ENCODE results near the gene VWA8.
"Not testable (repeated sequence)": the region's sequence is repeated elsewhere in the genome, so short reads cannot be mapped to it uniquely, and the experiment has no call there.

VWA8 gene

GRCh38 chr13:41645331-41645730 is 315.6 kb downstream of the VWA8 start:
- no peaks in the 10 kb centered on the region for H3K9me3 ChIP-seq (replicated peaks in 1 of 11)
- no peak overlapping the region for H3K27ac ChIP-seq
- peaks cover 0 to 14% (median 0%) of the 10 kb centered on the region in 10 experiments; a peak in 2 of 20 replicates for H3K4me1 ChIP-seq
- H3K36me3 ChIP-seq: no peaks in the 10 kb centered on the region
- no peak overlapping the region for H3K4me3 ChIP-seq
- peak overlapping the region in 1 of 11 experiments; percentile 29; a peak in 2 of 22 replicates for H3K4me2 ChIP-seq
- TF ChIP-seq Cebpa-rat (IDR thresholded peaks at IDR 0.05): no peak
- H3K27me3 ChIP-seq: no peaks in the 10 kb centered on the region
- H3K9ac ChIP-seq: no peak overlapping the region
- no peaks in the 10 kb centered on the region for H4K20me1 ChIP-seq

GRCh38 chr13:41644742-41645141 is 316.2 kb downstream of the VWA8 start:
- H3K27ac ChIP-seq: no peak overlapping the region
- no peak for TF ChIP-seq Cebpa-rat (IDR thresholded peaks at IDR 0.05)
- no peaks in the 10 kb centered on the region for H3K27me3 ChIP-seq
- H4K20me1 ChIP-seq: no peaks in the 10 kb centered on the region
- no peaks in the 10 kb centered on the region for H3K9me3 ChIP-seq (replicated peaks in 1 of 11)
- H3K4me3 ChIP-seq: no peak overlapping the region
- H3K9ac ChIP-seq: no peak overlapping the region
- peaks cover 0 to 14% (median 0%) of the 10 kb centered on the region in 10 experiments; a peak in 2 of 20 replicates for H3K4me1 ChIP-seq
- no peaks in the 10 kb centered on the region for H3K36me3 ChIP-seq
- no peak overlapping the region for H3K4me2 ChIP-seq

DNA sequence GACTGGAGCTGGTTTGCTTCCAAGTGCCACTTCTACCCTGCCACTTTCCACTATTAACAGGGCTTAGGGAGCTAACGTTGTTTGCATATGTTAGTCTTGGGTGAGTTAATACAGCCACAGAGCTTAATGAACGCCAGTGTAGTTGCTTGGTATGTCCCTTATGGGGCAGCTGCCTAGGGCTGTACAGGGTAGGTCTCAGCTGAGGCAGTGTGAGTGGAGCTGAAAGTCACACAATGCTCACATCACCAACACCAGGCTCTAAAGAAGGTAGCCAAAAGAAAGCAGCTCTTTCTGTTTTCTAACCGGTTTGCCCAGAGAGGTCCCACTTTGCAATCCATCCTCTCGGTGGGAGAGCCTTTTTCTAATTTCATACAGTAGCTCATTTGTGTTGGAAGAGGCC is 317.4 kb downstream of the VWA8 start:
- Histone ChIP-seq H4K20me1 (no peaks in the 10 kb centered on the region), H3K27ac (no peak overlapping the region), H3K36me3 (no peaks in the 10 kb centered on the region), H3K4me3 (no peak overlapping the region), H3K27me3 (no peaks in the 10 kb centered on the region), H3K9me3 (replicated peaks in 1 of 11) (no peaks in the 10 kb centered on the region), H3K4me1 (peaks cover 0 to 14% (median 0%) of the 10 kb centered on the region in 10 experiments; a peak in 2 of 20 replicates), H3K4me2 (no peak overlapping the region), H3K9ac (no peak overlapping the region)
- TF ChIP-seq Cebpa-rat (IDR thresholded peaks at IDR 0.05): no peak

GRCh38 chr13:41641961-41642360 is 318.9 kb downstream of the VWA8 start:
- Histone ChIP-seq H4K20me1 (no peaks in the 10 kb centered on the region), H3K4me2 (no peak overlapping the region), H3K4me3 (no peak overlapping the region), H3K9ac (no peak overlapping the region), H3K27ac (no peak overlapping the region), H3K4me1 (peaks cover 0 to 14% (median 0%) of the 10 kb centered on the region in 10 experiments; a peak in 2 of 20 replicates), H3K27me3 (no peaks in the 10 kb centered on the region), H3K36me3 (no peaks in the 10 kb centered on the region), H3K9me3 (replicated peaks in 1 of 11) (no peaks in the 10 kb centered on the region)
- TF ChIP-seq Cebpa-rat (IDR thresholded peaks at IDR 0.05): no peak

DNA sequence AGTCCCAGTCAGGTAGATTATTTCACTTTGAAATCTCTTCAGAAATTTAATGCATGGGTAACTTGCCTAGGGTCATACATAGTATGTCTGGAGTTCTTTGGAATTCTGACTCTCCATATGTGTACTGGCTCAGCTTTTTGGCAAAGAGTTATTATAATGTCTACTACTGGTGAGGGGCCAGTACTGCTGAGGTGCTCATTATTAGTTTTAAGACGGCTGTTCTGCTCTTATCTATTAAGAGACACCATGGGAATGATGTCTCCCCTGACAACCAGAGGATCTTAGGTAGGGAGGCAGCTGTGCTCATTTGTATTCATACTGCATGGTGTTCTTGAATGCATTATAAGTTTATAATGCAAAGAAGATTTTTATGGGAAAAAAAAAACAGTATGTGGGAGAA is 319.5 kb downstream of the VWA8 start:
- Histone ChIP-seq H3K27ac (no peak overlapping the region), H3K4me2 (no peak overlapping the region), H3K27me3 (no peaks in the 10 kb centered on the region), H3K4me3 (no peak overlapping the region), H4K20me1 (no peaks in the 10 kb centered on the region), H3K4me1 (peaks cover 0 to 14% (median 0%) of the 10 kb centered on the region in 10 experiments; a peak in 2 of 20 replicates), H3K9me3 (replicated peaks in 1 of 11) (no peaks in the 10 kb centered on the region), H3K9ac (no peak overlapping the region), H3K36me3 (no peaks in the 10 kb centered on the region)
- TF ChIP-seq Cebpa-rat (IDR thresholded peaks at IDR 0.05): no peak

DNA sequence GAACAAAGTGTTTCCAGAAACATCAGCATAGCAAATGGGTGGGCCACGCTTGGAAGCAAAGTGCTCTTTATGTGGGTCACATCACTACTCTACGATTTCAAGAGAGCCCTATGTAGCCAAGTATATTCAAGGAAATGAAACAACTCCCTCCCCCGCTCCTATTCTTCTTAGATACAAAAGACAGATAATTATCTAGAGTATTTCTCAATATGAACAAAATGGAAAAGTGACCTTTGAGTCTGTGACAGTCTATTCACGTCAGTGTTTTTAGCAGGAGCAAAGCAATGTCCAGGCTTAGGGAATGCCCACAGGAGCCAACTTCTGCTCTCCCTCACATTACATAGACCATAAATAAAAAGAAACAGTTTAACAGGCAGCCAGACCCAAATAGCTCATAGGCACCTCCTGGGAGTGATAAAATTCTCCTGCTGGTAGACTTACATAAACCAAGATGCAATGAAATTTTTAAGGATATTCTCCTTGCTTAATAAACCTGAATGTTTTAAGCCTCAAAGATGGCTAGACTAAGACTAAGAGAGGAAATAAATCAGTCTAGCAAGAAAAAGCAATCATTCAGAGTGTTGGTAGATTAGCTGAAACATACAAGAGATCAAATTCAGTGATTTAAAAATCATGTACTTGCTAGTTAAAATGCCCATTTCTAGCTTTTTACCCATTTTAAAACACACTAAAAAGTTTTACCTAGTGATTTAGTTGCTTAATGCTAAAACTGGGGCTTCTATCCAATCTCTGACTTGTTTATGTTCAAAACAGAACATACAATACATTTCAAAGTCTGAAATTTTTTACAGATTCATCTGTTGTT is 320.7 kb downstream of the VWA8 start:
- Histone ChIP-seq H3K27me3 (no peaks in the 10 kb centered on the region), H3K9me3 (replicated peaks in 1 of 11) (no peaks in the 10 kb centered on the region), H3K27ac (no peak overlapping the region), H3K4me2 (no peak overlapping the region), H3K36me3 (no peaks in the 10 kb centered on the region), H3K9ac (no peak overlapping the region), H4K20me1 (no peaks in the 10 kb centered on the region), H3K4me1 (peaks cover 0 to 5% (median 0%) of the 10 kb centered on the region in 10 experiments; a peak in 2 of 20 replicates), H3K4me3 (no peak overlapping the region)
- TF ChIP-seq Cebpa-rat (IDR thresholded peaks at IDR 0.05): no peak

GRCh38 chr13:41639237-41639904 is 321.5 kb downstream of the VWA8 start:
- H3K27me3 ChIP-seq: no peaks in the 10 kb centered on the region
- H3K9ac ChIP-seq: no peak overlapping the region
- H3K27ac ChIP-seq: no peak overlapping the region
- no peaks in the 10 kb centered on the region for H3K9me3 ChIP-seq (replicated peaks in 1 of 11)
- TF ChIP-seq Cebpa-rat (IDR thresholded peaks at IDR 0.05): no peak
- no peaks in the 10 kb centered on the region for H3K36me3 ChIP-seq
- no peak overlapping the region for H3K4me2 ChIP-seq
- no peak overlapping the region for H3K4me3 ChIP-seq
- no peaks in the 10 kb centered on the region for H3K4me1 ChIP-seq
- H4K20me1 ChIP-seq: no peaks in the 10 kb centered on the region

GRCh38 chr13:41637586-41637985 is 323.3 kb downstream of the VWA8 start:
- Histone ChIP-seq H3K27ac (no peak overlapping the region), H3K36me3 (no peaks in the 10 kb centered on the region), H3K9me3 (replicated peaks in 1 of 11) (no peaks in the 10 kb centered on the region), H4K20me1 (no peaks in the 10 kb centered on the region), H3K4me1 (no peaks in the 10 kb centered on the region), H3K9ac (no peak overlapping the region), H3K27me3 (no peaks in the 10 kb centered on the region), H3K4me2 (no peak overlapping the region), H3K4me3 (no peak overlapping the region)
- no peak for TF ChIP-seq Cebpa-rat (IDR thresholded peaks at IDR 0.05)

GRCh38 chr13:41637032-41637431 is 323.9 kb downstream of the VWA8 start:
- H4K20me1 ChIP-seq; H3K36me3 ChIP-seq; H3K4me3 ChIP-seq; H3K4me1 ChIP-seq; H3K4me2 ChIP-seq; H3K9ac ChIP-seq; H3K27me3 ChIP-seq; H3K27ac ChIP-seq; H3K9me3 ChIP-seq (replicated peaks in 1 of 11): not testable (repeated sequence)

DNA sequence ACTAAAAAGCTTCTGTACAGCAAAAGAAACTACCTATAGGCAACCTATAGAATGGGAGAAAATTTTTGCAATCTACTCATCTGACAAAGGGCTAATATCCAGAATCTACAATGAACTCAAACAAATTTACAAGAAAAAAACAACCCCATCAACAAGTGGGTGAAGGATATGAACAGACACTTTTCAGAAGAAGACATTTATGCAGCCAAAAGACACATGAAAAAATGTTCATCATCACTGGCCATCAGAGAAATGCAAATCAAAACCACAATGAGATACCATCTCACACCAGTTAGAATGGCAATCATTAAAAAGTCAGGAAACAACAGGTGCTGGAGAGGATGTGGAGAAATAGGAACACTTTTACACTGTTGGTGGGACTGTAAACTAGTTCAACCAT is 324.3 kb downstream of the VWA8 start:
- H3K36me3 ChIP-seq; H3K9ac ChIP-seq; H3K4me3 ChIP-seq; H4K20me1 ChIP-seq; H3K4me2 ChIP-seq; H3K4me1 ChIP-seq; H3K27me3 ChIP-seq; H3K27ac ChIP-seq; H3K9me3 ChIP-seq (replicated peaks in 1 of 11): not testable (repeated sequence)
